GM10266 (cell line): Measurements from ENCODE around the gene FERMT3.

Experiments used
- DNase-seq: peaks from one replicate; pipeline ENCODE4 v3.0.0; 2012; ENCODE audit errors: extremely low spot score
- CTCF ChIP-seq: IDR thresholded peaks from 2 replicates; pipeline ENCODE4 v1.5.1; 2012; ENCODE audit warnings: mild to moderate bottlenecking, low read depth; ENCODE audit not compliant: control insufficient read depth, insufficient read depth; ENCODE audit errors: missing control alignments

FERMT3 gene

GRCh38 chr11:64231546-64231945 is 25.0 kb downstream of the FERMT3 start:
- TF ChIP-seq CTCF = no peak
- DNase-seq = no peak

DNA sequence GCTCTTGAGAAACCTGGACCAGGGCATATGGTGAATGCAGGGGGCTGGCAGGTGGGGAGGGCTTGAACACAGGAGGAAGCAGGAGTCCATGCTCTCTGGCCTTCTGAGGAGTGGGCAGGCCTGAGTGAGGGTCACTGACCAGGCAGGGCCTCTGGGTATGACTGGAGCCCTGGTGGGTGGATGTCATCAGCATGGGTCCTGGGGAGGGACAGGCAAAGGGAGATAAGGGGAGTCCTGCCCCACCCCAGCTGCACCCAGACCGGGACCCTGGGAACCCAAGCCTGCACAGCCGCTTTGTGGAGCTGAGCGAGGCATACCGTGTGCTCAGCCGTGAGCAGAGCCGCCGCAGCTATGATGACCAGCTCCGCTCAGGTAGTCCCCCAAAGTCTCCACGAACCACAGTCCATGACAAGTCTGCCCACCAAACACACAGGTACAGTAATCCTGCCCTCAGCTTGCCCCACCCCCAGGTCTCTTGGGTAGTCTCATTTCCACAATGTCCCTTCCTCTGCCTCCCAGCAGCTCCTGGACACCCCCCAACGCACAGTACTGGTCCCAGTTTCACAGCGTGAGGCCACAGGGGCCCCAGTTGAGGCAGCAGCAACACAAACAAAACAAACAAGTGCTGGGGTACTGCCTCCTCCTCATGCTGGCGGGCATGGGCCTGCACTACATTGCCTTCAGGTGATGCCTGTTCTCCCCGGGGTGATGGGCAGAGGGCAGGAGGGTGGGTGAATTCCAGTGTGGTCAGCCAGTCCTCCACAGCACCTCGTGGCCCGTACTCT is 25.9 kb downstream of the FERMT3 start:
- no peak for DNase-seq
- no peak for TF ChIP-seq CTCF

GRCh38 chr11:64232967-64233315 is 26.4 kb downstream of the FERMT3 start:
- DNase-seq = no peak
- TF ChIP-seq CTCF = no peak

DNA sequence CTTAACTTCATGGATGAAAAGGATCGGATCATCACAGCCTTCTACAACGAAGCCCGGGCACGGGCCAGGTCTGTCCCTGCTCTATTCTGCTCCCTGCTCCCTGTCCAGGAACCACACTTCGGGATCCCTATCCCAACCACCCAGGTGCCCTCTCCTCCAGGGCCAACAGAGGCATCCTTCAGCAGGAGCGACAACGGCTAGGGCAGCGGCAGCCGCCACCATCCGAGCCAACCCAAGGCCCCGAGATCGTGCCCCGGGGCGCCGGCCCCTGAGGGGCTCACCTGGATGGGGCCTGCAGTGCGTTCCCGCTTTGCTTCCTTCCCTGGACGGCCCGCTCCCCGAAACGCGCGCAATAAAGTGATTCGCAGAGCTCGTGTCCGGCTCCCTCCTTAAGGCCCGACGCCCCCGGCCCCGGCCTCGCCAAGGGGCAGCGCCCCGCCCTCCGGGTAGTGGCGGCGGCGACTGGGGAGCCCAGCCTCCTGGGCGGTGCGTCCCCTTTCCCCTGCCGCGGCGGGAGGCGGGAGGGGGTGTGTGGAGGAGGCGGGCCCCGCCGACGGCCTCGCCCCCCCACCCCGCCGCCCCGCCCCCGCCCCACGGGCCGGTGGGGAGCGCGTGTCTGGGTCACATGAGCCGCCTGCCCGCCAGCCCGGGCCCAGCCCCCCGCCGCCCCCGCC is 27.5 kb downstream of the FERMT3 start, which contains the start of gene VEGFB:
TSS of gene VEGFB (plus strand) at position 672 of the 674 bp plus-strand sequence. CDS start 250 bp downstream, outside the sequence.
- no peak for TF ChIP-seq CTCF
- peak; percentile 92 for DNase-seq

- DNase-seq = peak; percentile 67
These were observed 28.3 kb downstream of the FERMT3 start for GRCh38 chr11:64234647-64235379.

GRCh38 chr11:64235437-64236161 is 29.1 kb downstream of the FERMT3 start:
- no peak for TF ChIP-seq CTCF
- DNase-seq = no peak

More at GRCh38 chr11:64234647-64235379, 28.3 kb downstream of the FERMT3 start:
- no peak for TF ChIP-seq CTCF
